Measurements from ENCODE around the gene WFS1. TPM values are rescaled to one million over a fixed set of nuclear protein-coding genes. Genes with fewer than 3 reads are reported as not detected.

Gene WFS1
- total RNA-seq, 1 experiment from 2014 or later: 21.5 TPM

GRCh38 chr4:6333301-6334202, 63.9 kb downstream of the WFS1 start:
- no peaks in the 10 kb centered on the region for H3K79me2 ChIP-seq (ENCODE audit: insufficient read depth, low read length)
- no peak overlapping the region for H2AFZ ChIP-seq (ENCODE audit: low read depth, low read length, poor library complexity, severe bottlenecking)
- intact Hi-C loops (cut with micrococcal nuclease): loop anchor here (10.0 kb wide), 1 partner anchor 351 kb away; no protein-coding TSS in a partner anchor
- no peak overlapping the region for H3K4me2 ChIP-seq (ENCODE audit: low read length)
- H3K9ac ChIP-seq (ENCODE audit: low read length): no peak overlapping the region
- peak; percentile 26; the same call in 1 of the 2 replicates for TF ChIP-seq RAD21 (IDR thresholded peaks at IDR 0.05; ENCODE audit: low read depth)
- TF ChIP-seq SRF (IDR thresholded peaks at IDR 0.05; ENCODE audit: low read depth): no peak
- TF ChIP-seq JUND (IDR thresholded peaks at IDR 0.05): no peak
- TF ChIP-seq YY1 (IDR thresholded peaks at IDR 0.05; ENCODE audit: extremely low read depth, insufficient replicate concordance, low read depth, low read length): no peak
- 0 out of 2 replicates have a peak, but pooled peaks have one; percentile 52 for TF ChIP-seq CBX3 (IDR thresholded peaks at IDR 0.05; ENCODE audit: low read depth)
- TF ChIP-seq CTCF (IDR thresholded peaks at IDR 0.05 in 2 of 3, conservative IDR thresholded peaks at IDR 0.05 in 1 of 3; ENCODE audit: borderline replicate concordance in 1 of 3, insufficient read depth in 1 of 3, low read depth in 2 of 3, low read length in 2 of 3): peak; percentile 23 to 83 (median 78); a peak in 5 of 6 replicates
- BruUV-seq (replicated peaks): no TSS peak
- H4K20me1 ChIP-seq (ENCODE audit: insufficient read depth): no peaks in the 10 kb centered on the region; the same call in 1 of the 2 replicates
- no peaks in the 10 kb centered on the region for H3K36me3 ChIP-seq (ENCODE audit: control insufficient read depth in 1 of 2, insufficient read depth in 2 of 2, low read length in 2 of 2)
- ChIA-PET CTCF (interaction anchor here (0.6 to 12.2 kb wide), 11 partner anchors 9 to 330 kb away, joined by 3 to 201 read pairs (median 7); no protein-coding TSS in a partner anchor), POLR2A (no interaction called here), RAD21 (ENCODE audit: low non-redundant PET in 1 of 2, low total read pairs in 2 of 2, uncharacterized antibody in 2 of 2, unreplicated experiment in 2 of 2) (no interaction called here)
- ATAC-seq (no peak; the same call in 1 of the 2 replicates), DNase-seq (ENCODE audit: low read depth, low spot score) (no peak)
- H3K9me3 ChIP-seq (ENCODE audit: control insufficient read depth in 1 of 2, insufficient read depth in 1 of 2, low read depth in 1 of 2, low read length in 2 of 2): no peaks in the 10 kb centered on the region
- no peak overlapping the region for H3K27ac ChIP-seq (ENCODE audit: low read depth, low read length)
- no peaks in the 10 kb centered on the region for H3K9me2 ChIP-seq (ENCODE audit: insufficient read depth)
- H3K4me1 ChIP-seq (ENCODE audit: control insufficient read depth in 1 of 2, insufficient read depth in 2 of 2, low read length in 2 of 2): peaks cover 11 to 16% of the 10 kb centered on the region in 2 experiments
- no peak overlapping the region for H3K4me3 ChIP-seq (replicated peaks in 1 of 2; ENCODE audit: low read depth in 1 of 2, low read length in 2 of 2)
- 0 out of 2 replicates have a peak, but pooled peaks cover 3% of the 10 kb centered on the region for H3K27me3 ChIP-seq (ENCODE audit: insufficient read depth, low read length)

Measured in HCT116 (cell line).